Gastrocnemius medialis (tissue), 4 donors: ENCODE results near the gene ZDHHC7.

Experiments used
- POLR2A ChIP-seq, 2 donors: fragments of 450-650 bp; IDR thresholded peaks; one replicate each; pipeline ENCODE4 v1.6.1; 2017; ENCODE audit warnings: antibody characterized with exemption in 2 of 2, mild to moderate bottlenecking in 2 of 2, moderate library complexity in 2 of 2
- TF ChIP-seq, protein P1 (sequence below), 5 experiments: fragments of 450-650 bp in 3 of 5; fragments of 200-600 bp in 2 of 5; sonication (generic) in 2 of 5; IDR thresholded peaks in 4 of 5; conservative IDR thresholded peaks in 1 of 5; 1 replicate in 4 of 5; 2 replicates in 1 of 5; pipeline ENCODE4 v1.5.1; 2016 to 2019; ENCODE audit warnings: antibody characterized with exemption in 5 of 5, mild to moderate bottlenecking in 3 of 5, moderate library complexity in 3 of 5

DNA sequence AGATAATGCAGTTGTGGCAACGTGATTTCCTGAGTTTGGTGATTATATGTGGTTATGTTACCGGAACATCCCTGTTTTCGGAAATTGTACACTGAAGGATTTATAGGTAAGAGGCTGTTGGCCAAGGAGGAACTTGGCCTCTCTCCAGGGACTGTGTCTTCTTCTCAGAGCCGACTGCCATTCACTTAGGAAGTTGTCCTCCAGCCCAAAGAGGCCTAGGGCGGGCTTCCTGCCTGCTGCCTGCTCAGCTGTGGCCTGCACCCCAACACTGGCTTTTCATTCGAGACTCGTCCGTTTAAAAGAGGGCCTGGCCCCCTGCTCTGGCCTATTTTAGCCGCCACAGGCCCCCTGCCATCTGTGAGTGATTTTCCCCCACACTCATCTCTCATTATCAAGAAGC, 64.3 kb downstream of the ZDHHC7 start:
- TF ChIP-seq, protein P1, sequence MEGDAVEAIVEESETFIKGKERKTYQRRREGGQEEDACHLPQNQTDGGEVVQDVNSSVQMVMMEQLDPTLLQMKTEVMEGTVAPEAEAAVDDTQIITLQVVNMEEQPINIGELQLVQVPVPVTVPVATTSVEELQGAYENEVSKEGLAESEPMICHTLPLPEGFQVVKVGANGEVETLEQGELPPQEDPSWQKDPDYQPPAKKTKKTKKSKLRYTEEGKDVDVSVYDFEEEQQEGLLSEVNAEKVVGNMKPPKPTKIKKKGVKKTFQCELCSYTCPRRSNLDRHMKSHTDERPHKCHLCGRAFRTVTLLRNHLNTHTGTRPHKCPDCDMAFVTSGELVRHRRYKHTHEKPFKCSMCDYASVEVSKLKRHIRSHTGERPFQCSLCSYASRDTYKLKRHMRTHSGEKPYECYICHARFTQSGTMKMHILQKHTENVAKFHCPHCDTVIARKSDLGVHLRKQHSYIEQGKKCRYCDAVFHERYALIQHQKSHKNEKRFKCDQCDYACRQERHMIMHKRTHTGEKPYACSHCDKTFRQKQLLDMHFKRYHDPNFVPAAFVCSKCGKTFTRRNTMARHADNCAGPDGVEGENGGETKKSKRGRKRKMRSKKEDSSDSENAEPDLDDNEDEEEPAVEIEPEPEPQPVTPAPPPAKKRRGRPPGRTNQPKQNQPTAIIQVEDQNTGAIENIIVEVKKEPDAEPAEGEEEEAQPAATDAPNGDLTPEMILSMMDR (IDR thresholded peaks at IDR 0.05 in 4 of 5, conservative IDR thresholded peaks at IDR 0.05 in 1 of 5): no peak
- no peak for TF ChIP-seq POLR2A (IDR thresholded peaks at IDR 0.05)
